GM19240 (cell line): ENCODE data around the gene CRYGC.
"Not testable (repeated sequence)": the region's sequence is repeated elsewhere in the genome, so short reads cannot be mapped to it uniquely, and the experiment has no call there.

Experiments used
- DNase-seq: peaks from one replicate; pipeline ENCODE4 v3.0.0; 2011; ENCODE audit warnings: low spot score; ENCODE audit not compliant: insufficient read length

The CRYGC gene

DNA sequence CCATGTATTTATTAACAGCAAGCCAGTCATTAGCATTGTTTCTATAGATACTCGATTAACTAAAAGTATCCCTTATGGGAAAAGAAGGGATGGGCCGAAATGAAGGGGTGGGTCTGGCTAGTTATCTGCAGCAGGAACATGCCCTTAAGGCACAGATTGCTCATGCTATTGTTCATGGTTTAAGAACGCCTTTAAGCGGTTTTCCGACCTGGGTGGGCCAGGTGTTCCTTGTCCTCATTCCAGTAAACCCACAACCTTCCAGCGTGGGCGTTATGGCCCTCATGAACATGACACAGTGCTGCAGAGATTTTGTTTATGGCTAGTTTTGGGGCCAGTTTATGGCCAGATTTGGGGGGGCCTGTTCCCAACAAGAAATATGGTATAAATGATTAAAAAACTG, 8.7 kb upstream of the CRYGC start:
- not testable (repeated sequence) for DNase-seq

DNA sequence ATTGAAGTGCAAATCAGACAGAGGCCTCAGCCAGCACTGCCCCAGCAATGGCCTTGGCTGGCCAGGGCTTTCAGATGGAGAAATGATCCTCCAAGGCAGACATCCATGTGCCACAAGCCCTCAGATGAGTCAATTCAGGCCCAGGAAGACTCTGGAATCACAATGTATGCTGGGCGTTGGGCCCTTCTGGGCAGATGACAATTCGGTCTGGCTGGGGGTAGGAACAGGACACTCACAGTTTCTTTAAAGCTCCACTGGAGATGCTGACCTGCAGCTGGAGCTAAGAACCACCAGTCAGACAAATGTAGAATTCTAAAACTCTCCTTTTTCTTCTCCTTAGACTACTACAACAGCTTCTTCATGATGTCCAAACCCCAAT, 7.1 kb upstream of the CRYGC start:
- DNase-seq, result no peak

DNA sequence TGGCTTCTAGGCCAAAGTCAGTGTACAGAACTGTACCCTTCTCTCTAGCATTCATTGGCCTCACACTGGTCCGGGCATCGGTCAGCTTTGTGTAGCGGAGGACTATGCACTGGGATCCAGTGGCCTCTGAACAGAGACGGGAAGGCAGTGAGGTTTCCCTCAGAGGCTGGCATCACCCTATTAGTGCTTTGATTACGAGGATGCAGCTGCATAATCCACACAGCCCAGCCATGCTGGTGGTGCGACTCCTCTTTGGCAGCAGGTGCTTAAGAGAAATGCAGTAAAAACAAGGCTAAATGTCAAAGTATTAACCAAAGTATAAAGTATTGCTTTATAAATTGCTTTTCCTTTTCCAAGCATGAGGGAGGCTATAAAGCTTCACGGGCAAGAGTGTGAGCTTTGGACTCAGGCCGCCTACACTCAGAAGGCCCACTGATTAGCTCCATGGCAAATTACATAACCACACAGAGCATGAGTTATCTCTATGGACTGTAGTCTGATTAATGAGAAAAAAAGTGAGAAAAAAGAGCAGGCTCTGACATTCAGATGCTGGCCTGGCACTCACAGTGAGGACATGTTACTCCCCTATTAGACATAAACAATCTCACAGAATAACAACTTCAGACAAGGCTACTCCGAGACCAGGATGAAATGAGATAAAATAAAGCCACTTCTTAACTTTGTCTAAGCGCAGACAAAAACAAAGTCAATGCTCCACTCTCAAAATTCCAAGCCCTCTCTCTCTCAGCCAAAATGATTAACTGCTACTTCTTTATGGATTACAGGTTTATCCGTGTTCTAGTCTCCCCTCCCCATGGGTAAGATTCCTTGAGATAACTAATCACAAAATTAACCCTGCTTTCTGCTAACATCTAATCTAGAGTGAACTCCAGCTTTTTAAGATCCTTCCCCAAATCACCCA, 6.4 kb upstream of the CRYGC start:
- no peak for DNase-seq

DNA sequence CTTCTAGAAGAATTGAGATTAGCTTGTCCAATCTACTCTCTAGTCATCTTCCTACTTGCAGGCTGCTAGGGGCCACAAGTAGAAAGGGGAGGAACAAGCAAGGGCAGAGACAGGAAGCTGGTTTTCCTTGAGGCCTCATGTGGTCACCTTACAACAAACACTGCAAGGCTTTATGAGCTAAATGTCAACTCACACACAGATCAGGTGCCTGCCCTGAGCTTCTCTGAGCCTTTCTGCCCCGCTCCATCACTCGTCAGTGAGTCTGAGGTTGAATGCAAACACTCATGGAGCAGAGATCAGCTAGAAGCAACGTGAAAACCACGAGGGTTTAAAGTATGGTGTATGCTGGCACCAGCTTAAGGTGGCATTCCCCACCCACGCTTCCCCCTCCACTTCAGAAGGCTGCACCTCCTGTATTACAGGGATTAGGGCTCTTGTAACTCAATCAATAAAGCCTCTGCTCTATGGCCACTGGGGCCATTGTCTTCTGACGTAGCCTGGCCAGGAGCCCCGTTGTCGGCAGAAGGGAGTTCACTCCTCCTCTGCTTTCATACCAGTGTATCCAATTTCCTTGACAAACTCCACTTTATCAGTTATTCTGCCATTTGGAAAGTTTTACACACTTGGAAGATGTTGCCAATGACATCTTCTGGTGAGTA, 5.4 kb upstream of the CRYGC start:
- DNase-seq, result no peak

DNA sequence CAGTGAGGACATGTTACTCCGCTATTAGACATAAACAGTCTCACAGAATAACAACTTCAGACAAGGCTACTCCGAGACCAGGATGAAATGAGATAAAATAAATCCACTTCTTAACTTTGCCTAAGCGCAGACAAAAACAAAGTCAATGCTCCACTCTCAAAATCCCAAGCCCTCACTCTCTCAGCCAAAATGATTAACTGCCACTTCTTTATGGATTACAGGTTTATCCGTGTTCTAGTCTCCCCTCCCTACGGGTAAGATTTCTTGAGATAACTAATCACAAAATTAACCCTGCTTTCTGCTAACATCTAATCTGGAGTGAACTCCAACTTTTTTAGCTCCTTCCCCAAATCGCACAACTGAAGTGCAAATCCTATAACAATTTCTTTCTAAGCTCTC, 1.1 kb upstream of the CRYGC start:
- no peak for DNase-seq

DNA sequence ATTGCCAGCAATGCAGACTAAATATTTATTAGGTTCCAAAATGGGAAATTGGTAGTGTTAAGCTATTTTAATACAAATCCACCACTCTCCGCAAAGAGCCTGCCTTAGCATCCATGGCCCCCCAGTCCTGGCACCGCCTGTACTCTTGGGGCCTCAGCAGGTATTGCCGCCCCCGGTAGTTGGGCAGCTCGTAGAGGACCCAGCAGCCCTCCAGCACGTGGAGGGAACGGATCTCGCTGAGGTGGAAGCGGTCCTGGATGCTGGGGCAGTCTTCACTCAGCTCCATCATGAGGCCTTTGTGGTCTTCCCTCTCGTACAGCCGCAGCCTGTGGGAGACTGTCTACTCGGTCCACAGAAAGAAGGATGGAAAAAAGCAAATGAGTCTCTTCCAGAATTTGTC, 1.5 kb downstream of the CRYGC start:
- DNase-seq, result no peak

DNA sequence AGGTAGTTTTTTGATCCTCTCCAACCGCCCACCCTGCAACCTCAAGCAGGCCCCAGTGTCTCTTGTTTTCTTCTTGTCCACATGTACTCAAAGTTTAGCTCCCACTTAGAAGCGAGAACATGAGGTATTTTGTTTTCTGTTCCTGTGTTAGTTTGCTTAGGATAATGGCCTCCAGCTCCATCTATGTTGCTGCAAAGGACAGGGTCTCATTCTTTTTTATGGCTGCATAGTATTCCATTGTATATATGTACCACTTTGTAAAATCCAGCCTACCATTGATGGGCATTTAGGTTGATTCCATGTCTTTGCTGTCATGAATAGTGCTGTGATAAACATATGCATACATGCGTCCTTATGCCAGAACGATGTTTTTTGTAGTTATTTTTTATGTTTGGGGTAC, 2.5 kb downstream of the CRYGC start:
- DNase-seq, result no peak

DNA sequence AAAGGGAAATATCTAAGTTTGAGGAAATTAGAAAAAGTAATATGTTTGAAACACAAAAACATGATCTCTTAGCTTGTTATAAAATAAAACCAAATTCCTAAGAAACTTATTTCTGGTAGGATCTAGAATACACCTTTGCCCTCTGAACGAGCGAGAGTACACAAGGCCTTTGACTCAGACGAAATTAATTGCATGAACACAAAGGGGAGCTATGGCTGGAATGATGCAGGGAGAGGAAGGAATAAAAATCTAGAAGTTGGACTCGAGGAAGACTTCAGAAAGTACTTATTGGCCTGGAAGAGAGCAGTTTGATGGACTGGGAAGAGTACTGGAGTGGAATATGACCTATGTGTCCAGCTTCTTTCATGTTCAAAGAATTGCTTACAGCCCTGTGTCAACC, 4.4 kb downstream of the CRYGC start:
- no peak for DNase-seq

DNA sequence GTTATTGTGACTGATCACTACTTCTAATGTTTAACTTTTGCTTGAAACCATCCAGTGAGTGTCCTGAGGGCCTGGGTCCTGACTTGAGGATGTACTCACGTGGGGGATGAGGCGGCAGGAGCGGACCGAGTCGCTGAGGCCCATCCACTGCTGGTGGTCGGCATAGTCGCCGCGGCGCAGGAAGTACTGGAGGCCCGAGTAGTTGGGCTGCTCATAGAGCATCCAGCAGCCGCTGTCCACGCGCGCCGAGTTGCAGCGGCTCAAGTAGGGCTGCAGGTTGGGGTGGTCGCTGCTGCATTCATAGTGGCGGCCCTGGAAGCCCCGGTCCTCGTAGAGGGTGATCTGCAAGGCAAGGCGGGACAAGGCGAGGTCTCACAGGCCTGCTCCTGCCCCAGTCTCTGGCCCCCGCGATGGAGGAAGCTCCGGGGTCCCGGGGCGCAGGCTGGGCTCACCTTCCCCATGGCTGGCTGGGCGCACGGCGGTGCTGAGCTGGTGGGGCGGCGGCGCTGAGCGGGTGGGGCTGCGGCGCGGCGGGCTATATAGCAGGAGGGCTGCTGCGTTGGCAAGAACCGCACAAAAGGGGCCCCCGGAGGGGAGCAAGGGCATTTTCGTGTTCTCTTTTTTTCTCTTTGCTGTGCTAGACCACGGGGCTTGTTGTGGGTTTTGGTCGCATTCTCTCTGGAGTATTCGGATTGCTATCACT, 5.5 kb downstream of the CRYGC start, which contains the start of gene CRYGD:
TSS of gene CRYGD (minus strand) at position 512 of the 703 bp plus-strand sequence. CDS start at position 461, 51 bp downstream.
- not testable (repeated sequence) for DNase-seq

DNA sequence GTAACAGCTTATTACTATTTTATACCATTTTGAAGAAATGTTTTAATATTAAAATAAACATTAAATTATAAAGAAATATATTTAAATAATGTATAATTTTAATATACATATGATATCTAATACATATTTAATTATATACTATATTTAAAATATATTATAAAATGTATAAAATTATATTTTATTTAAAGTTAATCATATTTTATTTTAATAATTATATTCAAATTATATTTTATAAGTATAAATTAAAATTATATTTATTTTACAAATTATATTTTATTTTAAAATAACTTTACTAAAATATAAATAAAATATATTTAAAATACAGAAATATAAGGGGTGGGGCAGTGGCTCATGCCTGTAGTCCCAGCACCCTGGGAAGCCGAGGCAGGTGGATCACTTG, 7.4 kb downstream of the CRYGC start:
- no peak for DNase-seq

DNA sequence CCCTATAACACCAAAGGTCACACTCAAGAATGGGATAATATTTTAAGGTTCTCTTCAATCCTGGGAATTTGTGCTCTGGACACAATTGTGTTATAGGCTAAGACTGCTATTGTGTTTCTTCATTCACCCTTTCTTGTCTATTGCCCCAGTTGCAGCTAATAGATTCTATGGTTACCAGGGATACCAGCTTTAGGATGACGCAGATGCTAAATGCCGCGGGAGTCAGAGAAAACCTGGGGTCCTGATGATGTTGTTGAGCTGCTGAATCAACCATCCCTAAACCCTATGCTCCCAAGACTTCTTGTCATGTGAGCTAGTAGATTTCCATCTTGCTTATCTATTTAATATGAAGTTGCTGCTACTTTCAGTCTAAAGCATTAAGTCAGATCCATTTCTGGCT, 10.7 kb downstream of the CRYGC start:
- DNase-seq, result no peak

DNA sequence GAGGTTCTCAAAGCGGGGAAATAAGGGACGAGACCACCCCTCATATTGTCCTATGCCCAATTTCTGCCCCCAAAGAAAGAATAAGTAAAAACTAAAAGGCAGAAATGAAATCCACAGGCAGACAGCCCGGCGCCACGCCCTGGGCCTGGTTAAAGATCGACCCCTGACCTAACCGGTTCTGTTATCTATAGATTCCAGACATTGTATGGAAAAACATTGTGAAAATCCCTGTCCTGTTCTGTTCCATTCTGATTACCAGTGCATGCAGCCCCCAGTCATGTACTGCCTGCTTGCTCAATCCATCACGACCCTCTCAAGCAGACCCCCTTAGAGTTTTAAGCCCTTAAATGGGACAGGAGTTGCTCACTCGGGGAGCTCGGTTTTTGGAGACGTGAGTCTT, 12.2 kb downstream of the CRYGC start:
- DNase-seq, result not testable (repeated sequence)

DNA sequence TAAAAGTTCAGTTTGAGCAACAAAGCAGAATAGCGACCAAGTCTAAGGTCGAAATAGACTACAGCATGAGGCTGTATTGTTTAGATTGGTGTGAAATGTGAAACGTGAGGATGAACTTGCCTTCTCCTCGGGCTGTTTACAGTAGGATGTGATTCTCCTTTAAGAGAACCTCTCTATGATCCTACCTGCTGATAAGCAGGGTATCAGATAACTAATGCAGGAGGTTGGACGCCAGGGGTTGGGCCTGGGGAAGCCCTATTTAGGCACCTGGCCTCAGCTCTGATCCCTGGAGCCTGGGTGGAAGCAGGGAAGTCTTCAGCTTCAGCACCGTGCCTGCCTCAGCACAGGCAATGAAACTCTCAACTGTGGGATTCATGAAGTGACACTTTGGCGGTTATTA, 16.7 kb downstream of the CRYGC start:
- no peak for DNase-seq

DNA sequence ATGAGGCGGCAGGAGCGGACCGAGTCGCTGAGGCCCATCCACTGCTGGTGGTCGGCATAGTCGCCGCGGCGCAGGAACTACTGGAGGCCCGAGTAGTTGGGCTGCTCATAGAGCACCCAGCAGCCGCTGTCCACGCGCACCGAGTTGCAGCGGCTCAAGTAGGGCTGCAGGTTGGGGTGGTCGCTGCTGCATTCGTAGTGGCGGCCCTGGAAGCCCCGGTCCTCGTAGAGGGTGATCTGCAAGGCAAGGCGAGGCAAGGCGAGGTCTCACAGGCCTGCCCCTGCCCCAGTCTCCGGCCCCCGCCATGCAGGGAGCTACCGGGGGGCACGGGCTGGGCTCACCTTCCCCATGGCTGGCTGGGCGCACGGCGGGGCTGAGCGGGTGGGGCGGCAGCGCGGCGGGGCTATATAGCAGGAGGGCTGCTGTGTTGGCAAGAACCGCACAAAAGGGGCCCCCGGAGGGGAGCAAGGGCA, 17.3 kb downstream of the CRYGC start:
- not testable (repeated sequence) for DNase-seq

DNA sequence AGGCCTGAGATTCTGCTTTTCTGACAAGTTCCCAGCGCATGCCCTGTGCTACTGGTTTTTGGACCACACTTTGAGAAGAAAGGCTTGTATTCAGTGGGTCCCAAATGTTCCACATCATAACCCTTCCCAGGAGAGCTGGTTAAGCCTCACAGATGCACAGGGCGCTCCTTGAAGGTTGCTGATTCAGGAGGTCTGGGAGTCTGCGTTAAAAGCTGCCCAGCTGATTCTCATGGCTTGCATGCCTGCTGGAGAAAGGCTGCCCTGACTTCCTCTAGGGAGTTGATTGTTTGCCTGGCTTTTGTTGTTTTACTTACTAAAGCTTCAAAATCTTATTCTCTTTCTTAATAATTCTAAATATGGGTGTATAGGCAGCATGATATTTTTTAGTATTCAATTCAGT, 26.0 kb downstream of the CRYGC start:
- no peak for DNase-seq

DNA sequence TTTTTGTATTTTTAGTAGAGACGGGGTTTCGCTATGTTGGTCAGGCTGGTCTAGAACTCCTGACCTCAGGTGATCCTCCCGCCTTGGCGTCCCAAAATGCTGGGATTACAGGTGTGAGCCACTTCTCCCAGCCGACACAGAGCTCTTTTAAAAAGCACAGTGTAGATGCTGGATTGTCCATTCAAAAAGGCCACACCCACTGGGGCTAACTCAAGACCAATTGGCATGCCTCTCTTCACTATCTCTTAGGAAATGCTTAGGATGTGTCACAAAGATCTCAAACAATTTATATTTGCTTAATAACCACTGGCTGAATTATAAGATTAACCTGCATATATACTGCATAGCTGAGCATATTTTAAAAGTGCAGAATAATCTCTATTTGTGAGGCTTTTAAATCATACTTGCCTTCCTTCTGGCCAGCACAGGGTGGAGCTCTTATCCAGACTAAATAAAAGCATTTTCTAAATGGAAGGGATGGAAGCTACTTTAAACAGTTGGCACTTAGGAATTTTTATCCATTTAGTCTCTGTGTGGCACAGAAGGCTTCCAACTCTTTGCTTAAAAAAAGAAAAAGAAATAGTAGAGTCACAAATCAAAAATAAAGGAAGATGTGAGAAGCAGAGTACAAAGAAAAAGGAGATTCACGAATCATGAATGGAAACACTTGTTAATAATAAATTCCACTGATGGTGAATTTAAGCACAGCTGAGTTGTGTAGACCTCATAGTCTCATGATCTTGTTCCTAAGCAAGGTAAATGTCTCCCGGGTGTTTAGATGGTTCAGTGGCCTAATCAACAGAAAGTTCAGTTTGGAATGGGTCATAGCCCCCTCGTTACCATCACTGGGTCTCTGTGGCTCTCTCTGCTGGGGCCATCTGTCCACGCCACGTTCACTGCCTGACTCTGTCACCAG, 27.7 kb downstream of the CRYGC start:
- DNase-seq, result no peak

DNA sequence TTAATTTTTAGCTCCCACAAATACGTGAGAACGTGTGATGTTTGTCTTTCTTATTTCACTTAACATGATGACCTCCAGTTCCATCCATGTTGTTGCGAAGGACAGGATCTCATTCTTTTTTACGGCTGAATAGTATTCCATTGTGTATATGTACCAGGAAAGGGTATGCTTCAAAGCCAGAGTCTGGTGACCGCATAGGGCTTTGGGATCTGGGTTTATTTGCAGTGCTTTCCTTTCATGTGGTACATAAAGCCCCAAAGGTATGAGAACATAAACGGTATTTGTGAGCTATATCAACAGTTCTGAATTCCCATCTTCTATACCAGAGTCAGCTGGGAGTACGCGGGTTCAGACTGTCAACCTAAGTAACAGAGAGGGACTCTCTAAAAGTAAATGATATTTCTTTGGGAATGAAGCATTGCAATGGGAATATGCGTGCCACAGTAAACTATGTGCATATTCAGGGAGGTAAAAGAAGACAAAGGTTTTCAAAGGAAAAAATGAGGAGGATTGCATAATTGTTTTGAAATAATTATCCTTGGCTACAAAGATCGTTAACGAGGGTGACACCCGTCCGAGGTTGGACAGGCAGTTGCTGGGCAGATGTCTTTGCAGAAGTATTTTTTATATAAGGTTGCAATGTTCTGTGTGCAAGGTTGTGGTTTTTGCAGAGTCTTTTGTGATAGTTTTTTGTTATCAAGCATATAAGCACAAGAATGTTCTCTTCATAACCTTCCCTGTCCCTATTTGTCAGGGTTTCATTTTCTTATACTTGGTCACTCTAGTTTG, 29.8 kb downstream of the CRYGC start:
- DNase-seq, result no peak

DNA sequence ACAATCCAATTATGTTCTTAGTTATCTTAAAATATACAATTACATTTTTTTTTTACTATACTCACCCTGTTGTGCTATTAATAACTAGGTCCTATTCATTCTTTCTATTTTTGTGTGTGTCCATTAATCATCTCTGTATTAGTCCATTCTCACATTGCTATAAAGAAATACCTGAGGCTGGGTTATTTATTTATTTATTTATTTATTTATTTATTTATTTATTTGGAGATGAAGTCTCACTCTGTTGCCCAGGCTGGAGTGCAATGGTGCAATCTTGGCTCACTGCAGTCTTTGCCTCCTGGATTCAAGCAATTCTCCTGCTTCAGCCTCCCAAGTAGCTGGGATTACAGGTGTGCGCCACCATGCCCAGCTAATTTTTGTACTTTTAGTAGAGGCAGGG, 30.9 kb downstream of the CRYGC start:
- DNase-seq, result not testable (repeated sequence)

DNA sequence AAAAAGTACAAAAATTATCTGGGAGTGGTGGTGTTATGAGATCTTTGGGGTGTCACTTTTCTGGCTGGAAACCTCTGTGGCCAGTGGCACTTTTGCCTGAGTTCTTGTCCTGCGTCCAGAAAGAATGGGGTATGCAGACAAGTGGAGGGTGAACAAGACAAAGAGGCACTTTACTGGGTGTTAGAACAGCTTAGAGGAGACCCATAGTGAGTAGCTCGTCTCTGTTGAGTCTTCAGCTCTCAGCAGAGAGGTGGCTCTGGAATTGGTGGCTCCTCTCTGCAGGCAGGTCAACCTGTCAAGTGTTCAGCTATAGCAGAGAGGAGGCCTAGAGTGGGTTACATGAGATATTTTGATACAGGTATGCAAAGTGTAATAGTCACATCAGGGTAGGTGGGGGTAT, 31.4 kb downstream of the CRYGC start:
- no peak for DNase-seq

DNA sequence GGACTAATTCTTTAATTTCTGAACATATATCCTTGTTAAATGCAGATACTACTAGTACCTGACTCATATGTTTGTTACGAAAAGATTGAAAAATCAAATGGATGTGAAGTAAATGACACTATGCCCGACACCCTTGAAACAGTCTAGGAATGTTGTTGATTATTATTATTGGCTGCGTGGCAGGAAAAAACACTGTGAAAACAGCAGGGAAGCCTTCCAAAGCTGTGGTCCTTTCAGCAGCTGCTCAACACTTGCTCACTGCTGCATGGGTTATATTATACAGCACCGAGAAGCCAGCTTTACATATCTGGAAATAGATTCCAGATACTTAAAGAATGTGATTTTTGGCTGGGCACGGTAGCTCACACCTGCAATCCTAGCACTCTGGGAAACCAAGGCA, 31.8 kb downstream of the CRYGC start:
- no peak for DNase-seq
